GM19324 (cell line): ENCODE results near the gene VSIR.
A peak's percentile ranks its signal among the peaks of the same experiment; 100 is the strongest.

ENCODE experiments used
- ATAC-seq: cut with Tn5 transposase; IDR thresholded peaks from one replicate; pipeline ENCODE4 v1.9.1; 2021; ENCODE audit warnings: mild to moderate bottlenecking, moderate library complexity; ENCODE audit not compliant: unreplicated experiment, low FRiP score

Gene VSIR

DNA sequence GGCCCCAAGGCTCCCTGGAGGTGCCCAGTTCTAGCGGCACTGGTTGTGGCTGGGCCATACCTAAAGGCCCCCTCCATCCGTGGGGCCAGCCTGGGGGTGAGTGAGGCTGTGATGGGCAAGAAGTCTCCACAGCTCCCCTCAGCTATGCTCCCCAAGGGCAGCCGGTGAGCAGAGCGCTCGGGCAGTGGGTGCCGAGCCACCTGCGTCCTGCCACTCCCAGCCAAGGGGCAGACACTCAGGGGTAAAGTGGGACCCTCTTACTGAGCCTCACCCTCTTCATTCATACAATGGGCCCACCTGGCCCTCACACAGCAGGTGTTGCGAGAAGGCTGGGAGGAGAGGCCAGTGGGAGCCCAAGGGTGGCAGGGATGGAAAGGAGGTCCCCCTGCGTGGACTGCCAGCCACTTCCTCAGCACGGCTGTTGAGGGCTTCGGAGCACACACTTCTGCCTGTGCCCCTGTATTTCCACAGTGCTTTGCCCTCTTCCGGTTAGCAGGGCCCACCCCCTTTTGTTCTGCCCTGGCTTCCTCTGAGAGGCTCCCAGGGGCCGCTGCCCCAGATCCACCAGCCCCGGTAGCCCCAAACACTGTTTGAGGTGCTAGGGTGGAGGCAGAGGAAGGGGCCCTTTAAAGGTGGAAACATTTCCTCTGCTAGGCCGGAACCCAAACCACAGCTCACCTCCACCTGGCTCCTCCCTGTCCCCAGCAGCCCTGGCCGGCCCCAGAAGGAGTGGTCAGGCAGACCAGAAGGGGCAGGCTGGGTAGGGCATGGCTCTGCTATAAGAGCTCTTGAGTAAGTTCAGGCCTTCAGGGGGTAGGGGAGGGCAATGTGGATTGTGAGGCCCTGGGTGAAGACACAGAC is 37.4 kb downstream of the VSIR start:
- no peak for ATAC-seq

DNA sequence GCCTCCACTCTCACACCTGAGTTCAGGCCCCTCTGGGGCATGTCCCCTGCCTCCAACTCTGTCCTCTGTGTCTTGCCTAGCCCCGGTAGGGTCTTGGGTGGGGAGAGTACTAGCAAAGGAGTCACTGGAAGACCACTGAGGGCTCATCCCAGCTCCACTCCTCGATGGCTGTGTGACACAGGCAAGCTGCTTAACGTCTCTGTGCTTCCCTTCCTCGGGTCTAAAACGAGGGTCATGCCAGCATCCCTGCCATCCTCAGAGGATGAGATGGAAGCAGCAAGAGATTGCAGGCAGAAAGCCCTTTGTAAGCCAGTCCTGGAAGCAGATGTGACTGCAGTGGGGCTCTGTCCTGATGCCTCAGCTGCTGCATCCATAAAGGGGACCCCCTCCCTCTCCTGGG is 38.5 kb downstream of the VSIR start:
- ATAC-seq: no peak

DNA sequence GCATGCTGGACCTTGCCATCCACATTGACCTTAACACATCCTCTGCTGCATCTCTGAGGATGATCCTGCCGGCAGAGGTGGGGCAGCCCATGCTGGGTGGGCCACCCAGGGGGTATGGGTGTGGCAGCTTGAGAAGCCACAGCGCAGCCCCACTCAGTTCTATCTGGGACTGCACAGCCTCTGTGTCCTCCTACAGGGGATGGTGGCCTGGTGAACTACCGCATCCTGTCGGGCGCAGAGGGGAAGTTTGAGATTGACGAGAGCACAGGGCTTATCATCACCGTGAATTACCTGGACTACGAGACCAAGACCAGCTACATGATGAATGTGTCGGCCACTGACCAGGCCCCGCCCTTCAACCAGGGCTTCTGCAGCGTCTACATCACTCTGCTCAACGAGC is 41.5 kb downstream of the VSIR start:
- ATAC-seq: no peak

DNA sequence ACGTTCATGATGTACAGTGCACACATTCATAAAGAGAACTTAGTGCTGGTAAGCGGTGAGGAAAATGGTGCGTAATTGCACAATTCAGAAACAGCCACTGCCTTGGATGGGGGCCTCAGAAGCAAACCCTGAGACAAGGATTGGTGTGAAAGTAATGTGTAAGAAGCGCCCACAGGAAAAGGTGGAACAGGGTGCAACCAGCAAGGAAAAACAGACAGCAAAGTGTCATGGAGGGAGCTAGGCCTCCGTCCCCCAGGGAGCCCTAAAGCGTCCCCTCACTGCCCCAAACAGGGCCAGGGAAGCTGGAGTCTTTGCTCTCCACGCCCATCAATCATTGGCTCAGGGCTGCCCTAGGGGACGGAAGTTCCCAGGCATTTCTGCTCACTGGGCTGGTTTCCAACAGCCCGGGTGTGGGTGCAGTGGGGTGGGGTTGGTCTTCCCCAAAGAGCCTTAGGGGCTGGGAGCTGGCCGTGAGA is 44.1 kb downstream of the VSIR start:
- no peak for ATAC-seq

DNA sequence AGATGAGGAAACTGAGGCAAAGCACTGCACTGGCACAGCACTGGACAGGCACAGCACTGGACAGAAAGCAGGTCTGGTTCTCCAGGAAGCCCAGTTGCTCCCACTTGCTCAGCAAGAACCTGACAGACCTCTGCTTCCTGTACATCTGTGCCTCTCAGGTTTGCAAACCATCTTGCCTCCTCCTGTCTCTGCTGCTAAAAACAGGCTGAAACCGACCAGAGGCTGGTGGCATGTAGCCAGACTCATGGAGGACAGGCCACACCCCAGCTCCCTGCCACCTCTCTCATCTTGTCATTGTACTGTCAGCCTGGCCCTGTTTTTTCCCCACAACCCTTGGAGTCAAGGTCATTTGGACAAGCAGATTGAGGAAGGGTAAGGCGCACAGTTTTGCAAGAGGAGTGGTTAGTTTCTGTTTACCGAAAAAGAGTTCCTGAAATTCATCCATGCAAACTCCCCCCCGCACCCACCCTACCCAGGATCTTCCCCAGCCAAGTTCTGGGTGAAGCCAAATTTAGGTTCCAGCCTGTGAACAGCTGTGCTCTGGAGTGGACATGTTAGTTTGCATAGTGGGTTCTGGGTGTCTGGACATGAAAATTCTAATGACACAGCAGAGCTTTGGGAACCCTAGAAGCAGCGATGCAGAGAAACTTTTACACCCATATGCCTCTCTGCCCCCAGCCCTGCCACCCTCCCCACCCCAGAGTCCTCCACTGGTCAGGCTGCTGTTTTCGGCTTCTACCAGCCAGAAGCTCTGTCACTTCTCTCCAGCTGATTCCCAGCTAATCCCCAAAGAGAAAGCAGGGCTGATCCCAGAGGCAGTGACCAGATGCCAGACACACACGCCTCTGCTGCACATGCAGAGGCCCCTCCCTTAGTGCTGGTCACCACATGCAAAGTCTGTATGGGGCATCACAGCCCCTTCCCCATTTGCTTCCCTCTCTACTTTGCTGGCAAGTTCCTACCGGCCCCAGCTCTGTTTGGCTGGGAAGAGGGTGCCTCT is 45.3 kb downstream of the VSIR start:
- ATAC-seq: peak; percentile 60

DNA sequence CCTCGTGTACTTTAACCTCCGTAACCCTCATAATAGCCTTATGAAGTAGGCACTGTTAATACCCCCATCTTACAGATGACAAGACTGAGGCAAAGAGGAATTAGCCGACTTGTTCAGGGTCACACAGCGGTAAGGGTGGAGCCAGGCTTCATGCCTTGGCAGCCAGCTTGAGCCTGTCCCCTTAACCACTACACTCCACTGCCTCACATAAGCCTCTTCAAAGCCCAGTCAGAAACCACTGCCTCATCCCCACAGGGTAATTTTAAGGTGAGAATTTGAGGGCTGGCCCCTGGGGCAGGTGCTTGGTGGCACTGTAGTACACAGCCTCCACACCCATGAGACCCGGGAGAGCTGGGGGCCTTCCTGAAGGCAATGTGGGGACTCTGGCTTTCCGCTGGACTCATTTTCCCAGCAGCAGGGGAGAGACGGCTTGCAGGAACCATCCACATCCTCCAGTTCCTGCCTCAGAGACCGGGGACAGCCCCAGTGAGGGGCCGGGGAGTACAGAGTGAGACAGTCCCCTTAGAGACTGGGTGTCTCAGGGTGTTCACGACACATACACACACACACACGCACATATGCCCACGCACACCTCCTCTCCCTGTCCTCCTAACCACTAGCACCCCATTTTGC is 46.1 kb downstream of the VSIR start:
- ATAC-seq: peak; percentile 46

DNA sequence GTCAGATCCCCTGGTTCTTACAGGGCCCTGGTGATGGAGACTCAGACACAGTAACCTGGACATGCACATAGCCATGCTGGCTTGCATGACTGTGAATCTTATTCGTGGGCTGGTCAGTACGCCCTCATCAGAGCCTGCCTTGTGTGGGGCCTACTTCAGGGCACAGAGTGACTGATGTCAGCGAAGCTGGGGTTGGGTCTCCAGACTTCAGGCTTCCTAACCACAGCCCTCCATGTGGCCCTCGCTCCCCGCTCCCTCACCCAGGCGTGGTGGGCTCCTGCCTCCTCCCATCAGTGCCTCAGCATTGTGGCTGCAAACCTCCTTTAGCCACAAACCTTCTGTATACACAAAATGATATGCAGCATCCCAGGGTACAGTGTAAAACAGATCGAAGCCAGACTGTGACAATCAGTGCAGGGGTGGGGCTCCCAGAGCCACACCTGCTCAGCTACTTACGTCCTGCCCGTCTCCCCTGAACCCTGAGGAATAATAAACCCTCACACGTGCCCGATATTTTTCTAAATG is 46.7 kb downstream of the VSIR start:
- ATAC-seq: peak; percentile 7

DNA sequence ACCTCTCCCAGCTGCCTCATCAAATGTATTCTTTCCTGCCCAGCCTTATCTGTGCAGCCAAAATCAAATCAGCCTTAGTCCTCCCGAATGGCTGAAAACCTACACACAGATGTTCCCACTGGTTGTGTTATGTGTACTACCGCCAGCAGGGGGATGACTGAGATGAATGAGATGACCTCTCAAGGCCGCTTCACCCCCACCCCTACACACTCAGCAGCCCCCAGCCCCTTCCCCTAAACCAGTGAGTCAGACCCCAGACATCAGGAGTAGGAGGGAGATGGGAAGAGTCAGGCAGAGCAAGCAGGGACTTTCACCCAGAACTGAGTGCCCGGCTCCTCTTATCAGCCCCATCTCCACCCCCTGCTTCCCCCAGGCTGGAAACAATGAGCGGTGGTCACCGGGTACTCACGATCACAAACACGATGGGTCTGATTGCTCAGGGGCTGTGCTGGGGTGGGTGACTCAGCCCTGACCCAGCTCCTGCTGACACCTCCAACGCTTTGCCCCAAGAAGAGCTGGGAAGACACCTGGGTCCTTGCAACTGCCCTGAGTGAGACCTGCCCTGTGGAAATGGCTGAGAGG is 47.2 kb downstream of the VSIR start:
- ATAC-seq: no peak

DNA sequence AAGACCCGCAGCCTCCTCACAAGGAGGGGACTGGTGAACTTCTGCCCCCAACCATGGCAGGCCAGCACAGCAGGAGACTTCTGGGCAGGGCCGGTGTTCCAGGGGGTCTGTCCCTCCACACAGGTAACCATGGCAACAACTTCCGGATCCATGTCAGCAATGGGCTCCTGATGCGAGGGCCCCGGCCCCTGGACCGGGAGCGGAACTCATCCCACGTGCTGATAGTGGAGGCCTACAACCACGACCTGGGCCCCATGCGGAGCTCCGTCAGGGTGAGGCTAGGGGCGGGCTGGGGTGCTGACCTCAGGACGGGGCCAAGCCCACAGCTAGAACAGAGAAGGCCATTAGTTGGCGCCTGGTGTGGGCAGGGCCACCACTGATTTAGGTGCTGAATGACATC is 48.1 kb downstream of the VSIR start:
- ATAC-seq: no peak

DNA sequence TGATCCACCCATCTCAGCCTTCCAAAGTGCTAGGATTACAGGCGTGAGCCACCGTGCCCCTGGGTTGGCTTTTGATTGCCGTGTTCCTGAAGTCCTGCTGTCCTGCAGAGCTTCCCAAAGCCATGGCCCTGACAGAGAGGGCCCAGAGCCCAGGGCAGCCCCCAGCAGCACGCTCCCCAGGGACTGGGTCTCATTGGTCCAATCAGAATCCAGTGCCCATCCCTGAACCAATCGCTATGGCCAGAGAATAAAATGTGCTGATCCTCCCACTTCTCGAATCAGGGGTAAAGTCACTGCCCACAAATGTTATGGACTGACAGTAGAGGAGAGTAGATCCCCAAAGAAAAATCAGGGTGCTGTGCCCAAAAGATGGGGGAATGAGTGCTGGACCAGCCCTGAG is 48.8 kb downstream of the VSIR start:
- ATAC-seq: no peak

DNA sequence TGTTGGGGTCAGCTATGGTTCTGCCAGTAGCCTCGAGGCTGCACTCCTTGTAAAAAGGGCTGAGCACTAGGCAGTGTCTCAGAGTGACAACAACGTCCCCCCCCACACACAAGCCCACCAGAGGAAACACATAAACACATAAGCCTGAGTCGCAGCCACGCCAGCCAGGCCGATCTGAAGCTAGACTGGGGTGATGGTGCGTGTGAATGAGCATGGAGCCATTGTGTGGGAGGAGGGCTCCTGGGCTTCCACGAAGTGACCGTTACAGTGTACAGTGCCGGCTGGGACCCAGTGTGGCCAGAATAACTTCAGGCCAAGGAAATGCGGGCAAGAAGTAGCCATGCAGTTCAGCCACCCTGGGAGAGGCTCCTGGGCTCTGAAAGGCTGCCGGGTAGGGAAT is 50.0 kb downstream of the VSIR start:
- ATAC-seq: no peak

DNA sequence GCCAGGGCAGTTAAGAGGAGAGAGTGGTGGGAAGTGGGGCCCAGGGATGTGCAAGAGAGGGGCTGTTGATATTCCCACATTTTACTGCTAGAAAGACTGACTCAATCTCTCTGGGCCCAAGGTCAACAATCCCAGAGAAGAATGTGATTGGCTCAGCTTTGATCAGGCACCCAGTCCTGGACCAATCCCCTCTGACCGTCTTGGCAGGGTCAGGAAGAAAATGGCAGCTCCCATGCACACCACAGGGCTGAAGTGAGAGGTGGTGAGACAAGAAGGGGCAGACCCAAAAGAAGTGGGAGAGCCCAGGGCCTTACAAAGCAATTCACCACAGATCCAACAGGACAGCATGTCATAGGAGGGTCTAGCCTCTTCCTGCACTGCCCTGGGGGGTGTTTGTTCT is 50.5 kb downstream of the VSIR start:
- no peak for ATAC-seq

DNA sequence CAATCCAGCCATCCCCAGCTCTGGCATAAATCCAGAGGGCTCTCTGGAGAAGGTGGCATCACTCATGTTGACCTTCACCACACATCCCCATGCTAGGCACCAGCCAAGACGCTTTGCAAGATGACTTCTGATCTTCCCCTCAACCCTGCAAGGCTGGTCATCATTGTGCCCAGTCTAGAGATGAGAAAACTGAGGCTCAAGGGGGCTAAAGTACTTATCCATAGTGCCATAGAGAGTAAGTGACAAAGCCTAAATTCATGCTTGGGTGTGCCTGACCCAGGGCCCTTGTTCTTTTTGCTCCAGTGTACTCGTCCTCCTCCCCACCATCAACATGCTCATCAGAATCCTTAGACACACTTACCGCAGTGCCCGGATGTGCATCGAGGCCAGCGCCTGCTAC is 52.0 kb downstream of the VSIR start:
- no peak for ATAC-seq

DNA sequence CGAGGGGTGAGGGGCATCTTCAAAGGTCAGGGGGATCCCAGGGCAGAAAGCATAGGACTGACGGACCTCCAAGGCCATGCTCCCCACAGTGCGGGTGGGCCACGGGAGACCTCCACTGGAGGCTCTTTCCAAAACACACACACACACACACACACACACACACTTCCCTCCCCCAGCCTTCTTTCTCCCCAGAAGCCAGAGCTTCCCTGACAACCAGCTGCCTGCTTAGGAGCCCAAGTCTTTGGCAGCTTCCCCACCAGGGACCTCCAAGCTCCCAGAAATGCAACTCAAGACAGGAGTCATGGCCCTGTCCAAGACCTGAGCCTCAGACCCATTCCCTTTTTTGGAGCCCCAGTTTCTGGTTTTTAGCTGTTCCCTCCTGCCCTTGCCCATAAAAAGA is 53.0 kb downstream of the VSIR start:
- no peak for ATAC-seq

DNA sequence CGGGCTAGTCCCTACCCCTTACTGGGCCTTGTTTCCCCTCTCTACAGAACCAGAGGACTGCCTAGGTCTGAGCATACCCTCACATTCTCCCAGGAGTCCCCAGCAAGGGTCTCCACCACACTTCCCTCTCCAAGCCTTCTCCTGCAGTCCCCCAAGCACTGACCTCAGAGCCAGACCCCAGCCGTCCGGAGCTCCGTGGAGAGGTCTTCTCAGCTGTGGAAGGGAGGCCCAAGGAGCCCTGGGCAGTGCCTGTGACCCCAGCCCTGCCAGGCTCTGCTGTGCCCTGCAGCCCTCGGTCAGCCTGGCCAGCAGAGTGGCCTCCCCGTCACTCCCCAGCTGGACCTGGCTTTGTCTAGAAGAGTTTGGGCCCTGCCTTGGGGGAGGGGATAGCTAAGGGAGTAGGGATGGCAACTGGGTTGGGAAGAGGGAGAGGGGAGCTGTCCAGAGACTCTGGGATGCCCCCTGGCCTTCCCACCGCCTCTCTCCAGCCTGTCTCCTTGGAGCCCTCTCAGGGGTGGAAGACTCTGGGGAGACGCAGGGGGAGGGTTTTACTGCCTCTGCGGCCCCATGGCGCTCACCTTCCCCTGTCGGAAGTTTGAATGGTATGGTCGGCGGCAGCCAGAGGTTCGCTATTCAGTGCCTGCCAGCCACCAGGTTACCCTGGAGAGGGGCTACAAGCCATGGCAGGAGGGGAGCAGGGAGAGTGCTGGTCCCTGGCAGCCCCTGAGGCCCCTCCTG is 53.7 kb downstream of the VSIR start, which contains the start of gene C10orf105:
C10orf105 (minus strand) TSS at position 315 of the 738 bp plus-strand sequence. CDS start 3,441 bp downstream, outside the sequence.
- no peak for ATAC-seq

DNA sequence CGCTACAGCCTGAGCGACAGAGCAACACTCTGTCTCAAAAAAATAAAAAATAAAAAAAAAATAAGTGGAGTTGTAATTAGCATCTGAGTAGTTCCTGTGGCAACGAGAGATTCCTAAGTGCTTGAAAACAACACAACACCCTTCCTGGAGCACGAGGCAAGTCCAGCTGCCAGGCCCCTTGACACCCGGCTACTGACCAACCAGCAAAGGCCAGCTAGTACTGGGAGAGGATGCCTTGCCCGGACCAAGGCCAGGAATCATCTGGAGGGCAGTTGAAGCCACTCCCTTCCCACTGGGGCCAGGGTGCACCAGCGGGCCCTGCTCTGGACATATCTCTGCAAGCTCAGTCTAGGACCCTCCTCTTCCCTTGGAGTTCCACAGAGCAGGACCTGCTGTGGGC is 54.3 kb downstream of the VSIR start:
- no peak for ATAC-seq

DNA sequence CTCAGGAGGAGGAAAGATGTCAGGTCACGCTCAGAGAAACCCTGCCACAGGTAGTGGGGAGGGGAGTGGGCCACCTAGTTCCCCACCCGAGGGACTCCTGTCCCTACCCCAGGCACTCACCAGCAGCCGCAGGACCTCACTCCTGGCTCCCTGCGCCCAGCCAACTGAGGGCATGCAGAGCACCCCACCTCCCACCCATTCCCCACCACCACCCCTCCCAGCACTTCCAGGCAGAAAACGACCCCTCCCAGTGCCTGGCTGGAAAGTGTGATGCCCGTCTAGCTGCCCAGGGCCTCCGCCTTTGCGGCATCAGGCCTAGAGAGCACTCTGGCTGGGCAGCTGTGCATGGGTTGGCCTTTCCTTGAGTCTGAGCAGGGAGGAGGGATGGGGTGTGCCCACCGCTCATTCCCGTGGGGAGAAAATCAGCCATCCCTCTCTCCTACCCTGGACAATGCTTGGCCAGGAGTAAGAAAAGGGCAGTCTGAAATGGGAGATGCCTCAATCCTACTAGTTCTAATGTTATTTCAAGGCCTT is 55.1 kb downstream of the VSIR start:
- ATAC-seq: no peak

DNA sequence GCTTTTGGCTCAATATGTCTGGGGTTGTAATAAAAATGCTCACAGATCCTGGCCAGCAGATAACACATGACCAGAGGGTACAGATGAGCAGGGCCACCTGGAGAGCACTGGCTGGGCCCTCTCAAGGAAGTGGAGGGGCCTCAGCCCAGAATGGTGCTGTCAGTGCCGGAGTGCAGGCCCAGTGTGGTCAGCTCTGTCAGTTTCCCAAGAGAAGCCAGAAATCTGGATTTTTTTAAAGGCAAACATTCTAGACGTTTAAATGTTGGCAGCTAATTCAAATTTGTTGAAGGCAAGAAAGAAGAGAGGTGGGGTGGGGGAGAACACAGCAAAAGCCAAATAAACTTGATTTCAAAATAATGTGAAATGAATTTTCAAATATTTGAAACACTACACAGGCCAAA is 55.8 kb downstream of the VSIR start:
- no peak for ATAC-seq

DNA sequence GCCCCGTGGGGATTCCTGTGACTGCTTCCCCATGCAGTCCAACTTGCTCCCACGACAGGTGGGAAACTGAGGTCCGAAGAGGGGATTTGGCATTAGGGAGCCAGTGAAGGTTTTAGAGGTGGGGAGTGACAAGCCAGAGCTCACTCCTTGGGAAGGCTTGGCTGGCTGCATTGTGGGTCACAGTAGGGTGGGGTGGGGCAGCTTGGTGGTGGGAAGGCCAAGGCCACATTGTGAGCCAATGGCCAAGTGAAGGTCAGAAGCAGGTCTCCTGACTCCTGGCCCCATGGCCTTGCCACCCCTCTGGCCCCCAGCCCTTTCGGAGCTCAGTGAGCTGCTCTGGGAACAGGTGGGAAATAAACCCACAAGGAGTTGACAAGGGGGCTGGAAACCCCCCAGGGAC is 56.3 kb downstream of the VSIR start:
- no peak for ATAC-seq
